Endothelial cell of umbilical vein (primary cell): ENCODE results near the gene GAS5.
A peak's percentile ranks its signal among the peaks of the same experiment; 100 is the strongest.

Experiments used
- EZH2 ChIP-seq: IDR thresholded peaks from 2 replicates; pipeline ENCODE4 v1.6.1; 2012; ENCODE audit warnings: borderline replicate concordance, low read depth, mild to moderate bottlenecking, moderate library complexity, low read length, inconsistent platforms; ENCODE audit not compliant: severe bottlenecking
- JUN ChIP-seq: IDR thresholded peaks from 2 replicates; pipeline ENCODE4 v1.6.1; 2011; ENCODE audit warnings: borderline replicate concordance, low read depth; ENCODE audit not compliant: insufficient read length, insufficient read depth
- POLR2A ChIP-seq: IDR thresholded peaks from 2 replicates; pipeline ENCODE4 v1.6.1; 2012; ENCODE audit warnings: low read depth, mild to moderate bottlenecking, control low read depth, low read length
- TF ChIP-seq, protein P1 (sequence below), 2 donors: IDR thresholded peaks; 1 replicate in 1 of 2; 2 replicates in 1 of 2; pipeline ENCODE4 v1.5.1; 2011; ENCODE audit warnings: low read length in 2 of 2, mild to moderate bottlenecking in 2 of 2, moderate library complexity in 2 of 2, control low read depth in 1 of 2, inconsistent platforms in 1 of 2, low read depth in 1 of 2; ENCODE audit not compliant: insufficient read depth in 1 of 2; ENCODE audit errors: extremely low read depth in 1 of 2
- TF ChIP-seq, protein P2 (sequence below): IDR thresholded peaks from 2 replicates; pipeline ENCODE4 v1.6.1; 2011; ENCODE audit not compliant: insufficient read depth, insufficient read length

GRCh38 chr1:173857363-173857917 lies 10.3 kb downstream of the GAS5 start:
- TF ChIP-seq, protein P1, sequence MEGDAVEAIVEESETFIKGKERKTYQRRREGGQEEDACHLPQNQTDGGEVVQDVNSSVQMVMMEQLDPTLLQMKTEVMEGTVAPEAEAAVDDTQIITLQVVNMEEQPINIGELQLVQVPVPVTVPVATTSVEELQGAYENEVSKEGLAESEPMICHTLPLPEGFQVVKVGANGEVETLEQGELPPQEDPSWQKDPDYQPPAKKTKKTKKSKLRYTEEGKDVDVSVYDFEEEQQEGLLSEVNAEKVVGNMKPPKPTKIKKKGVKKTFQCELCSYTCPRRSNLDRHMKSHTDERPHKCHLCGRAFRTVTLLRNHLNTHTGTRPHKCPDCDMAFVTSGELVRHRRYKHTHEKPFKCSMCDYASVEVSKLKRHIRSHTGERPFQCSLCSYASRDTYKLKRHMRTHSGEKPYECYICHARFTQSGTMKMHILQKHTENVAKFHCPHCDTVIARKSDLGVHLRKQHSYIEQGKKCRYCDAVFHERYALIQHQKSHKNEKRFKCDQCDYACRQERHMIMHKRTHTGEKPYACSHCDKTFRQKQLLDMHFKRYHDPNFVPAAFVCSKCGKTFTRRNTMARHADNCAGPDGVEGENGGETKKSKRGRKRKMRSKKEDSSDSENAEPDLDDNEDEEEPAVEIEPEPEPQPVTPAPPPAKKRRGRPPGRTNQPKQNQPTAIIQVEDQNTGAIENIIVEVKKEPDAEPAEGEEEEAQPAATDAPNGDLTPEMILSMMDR (IDR thresholded peaks at IDR 0.05; ENCODE audit: extremely low read depth in 1 of 2, insufficient read depth in 1 of 2, low read depth in 1 of 2, low read length in 2 of 2): no peak
- TF ChIP-seq EZH2: no peak
- no peak for TF ChIP-seq JUN
- TF ChIP-seq POLR2A: peak; percentile 14
- TF ChIP-seq, protein P2, sequence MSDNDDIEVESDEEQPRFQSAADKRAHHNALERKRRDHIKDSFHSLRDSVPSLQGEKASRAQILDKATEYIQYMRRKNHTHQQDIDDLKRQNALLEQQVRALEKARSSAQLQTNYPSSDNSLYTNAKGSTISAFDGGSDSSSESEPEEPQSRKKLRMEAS: no peak
